Ectodermal cell (in vitro differentiated cells): Measurements from ENCODE around the gene VEPH1.

Experiments used
- H3K27ac ChIP-seq: 2 replicates; pipeline ENCODE4 v1.7.0; 2013; ENCODE audit warnings: mild to moderate bottlenecking, low read depth, low read length; ENCODE audit not compliant: insufficient read depth, poor library complexity, severe bottlenecking
- H3K27me3 ChIP-seq: 2 replicates; pipeline ENCODE4 v1.7.0; 2013; ENCODE audit warnings: mild to moderate bottlenecking, low read length; ENCODE audit not compliant: insufficient read depth, control insufficient read depth, poor library complexity, severe bottlenecking
- H3K36me3 ChIP-seq: one replicate; pipeline ENCODE4 v1.7.0; 2013; ENCODE audit warnings: low read length; ENCODE audit not compliant: control insufficient read depth, insufficient read depth
- H3K4me1 ChIP-seq: one replicate; pipeline ENCODE4 v1.7.0; 2013; ENCODE audit warnings: low read length; ENCODE audit not compliant: control insufficient read depth, insufficient read depth
- H3K4me3 ChIP-seq: 2 replicates; pipeline ENCODE4 v1.7.0; 2013; ENCODE audit warnings: low read depth, low read length, control low read depth; ENCODE audit not compliant: insufficient read depth
- H3K9me3 ChIP-seq: 2 replicates; pipeline ENCODE4 v1.7.0; 2013; ENCODE audit warnings: mild to moderate bottlenecking, low read length, moderate library complexity; ENCODE audit not compliant: control insufficient read depth
- WGBS, 2 experiments: methylation state at CpG; one replicate each; pipeline ENCODE4 v1.1.7; 2013; ENCODE audit warnings: missing lambda C conversion rate in 2 of 2; 5-methylcytosine and 5-hydroxymethylcytosine counted together

Gene VEPH1

DNA sequence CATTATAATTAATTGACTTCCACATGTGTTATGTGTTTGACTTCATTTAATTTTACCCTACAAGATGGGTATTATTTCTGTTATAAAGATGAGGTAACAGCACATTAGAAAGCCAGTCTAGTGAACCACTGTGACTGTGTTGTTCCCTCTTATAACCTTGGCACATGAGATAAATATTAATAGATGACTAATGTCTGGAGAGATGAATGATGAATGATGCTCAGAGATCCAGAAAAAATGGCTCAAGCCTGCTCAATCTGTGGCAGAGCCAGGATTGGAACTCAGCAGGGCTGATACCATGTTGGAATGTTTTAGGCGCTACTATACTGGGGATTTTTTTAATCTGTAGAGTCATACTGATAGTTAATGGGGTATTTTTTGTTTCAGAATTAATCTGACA lies 185.3 kb downstream of the VEPH1 start:
- Histone ChIP-seq H3K36me3 (no peaks in the 10 kb centered on the region), H3K4me3 (no peak overlapping the region), H3K27ac (no peak overlapping the region), H3K27me3 (no peaks in the 10 kb centered on the region), H3K9me3 (no peaks in the 10 kb centered on the region), H3K4me1 (no peaks in the 10 kb centered on the region)
- WGBS, 2 experiments = 94 to 100% methylated on average over 1 of the region's 1 CpG

DNA sequence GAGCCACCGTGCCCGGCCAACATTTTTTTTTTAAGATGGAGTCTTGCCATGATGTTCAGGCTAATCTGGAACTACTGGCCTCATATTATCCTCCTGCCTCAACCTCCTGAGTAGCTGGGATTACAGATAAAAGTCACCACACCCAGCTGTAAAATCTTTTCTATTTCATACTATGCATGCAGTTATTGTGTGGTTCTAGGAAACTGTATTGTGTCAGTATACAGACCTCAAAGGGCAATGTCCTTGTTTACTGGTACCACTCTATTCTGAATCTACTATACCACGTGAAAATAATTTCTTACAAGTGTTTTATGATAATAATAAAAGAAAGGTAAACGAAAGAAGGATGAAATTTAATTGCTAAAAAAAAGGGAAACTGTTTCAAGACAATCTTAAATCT lies 190.0 kb downstream of the VEPH1 start:
- H3K4me3 ChIP-seq = no peak overlapping the region
- no peaks in the 10 kb centered on the region for H3K4me1 ChIP-seq
- no peaks in the 10 kb centered on the region for H3K27me3 ChIP-seq
- H3K36me3 ChIP-seq = no peaks in the 10 kb centered on the region
- no peak overlapping the region for H3K27ac ChIP-seq
- WGBS, 2 experiments = 96 to 97% methylated on average over 3 of the region's 4 CpGs
- H3K9me3 ChIP-seq = no peaks in the 10 kb centered on the region

DNA sequence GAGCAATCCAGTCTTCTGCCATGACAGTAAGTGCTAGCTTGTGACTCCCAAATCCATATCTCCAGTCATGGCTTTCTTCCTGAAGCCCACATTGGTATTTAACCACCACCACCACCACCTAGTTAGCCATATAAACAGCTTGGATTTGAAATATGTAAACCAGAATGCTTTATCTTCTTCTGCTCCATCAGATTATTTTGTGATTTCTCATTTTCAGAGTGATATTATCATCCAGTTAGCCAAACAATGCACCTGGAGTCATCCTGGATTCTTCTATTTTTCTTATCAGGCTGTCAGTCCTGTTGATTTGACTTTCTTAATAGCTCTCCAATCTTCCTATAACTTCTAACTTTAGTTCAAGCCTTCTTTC lies 190.9 kb downstream of the VEPH1 start:
- no peaks in the 10 kb centered on the region for H3K27me3 ChIP-seq
- H3K36me3 ChIP-seq = no peaks in the 10 kb centered on the region
- no peak overlapping the region for H3K4me3 ChIP-seq
- no peak overlapping the region for H3K27ac ChIP-seq
- H3K9me3 ChIP-seq = no peaks in the 10 kb centered on the region
- no peaks in the 10 kb centered on the region for H3K4me1 ChIP-seq

DNA sequence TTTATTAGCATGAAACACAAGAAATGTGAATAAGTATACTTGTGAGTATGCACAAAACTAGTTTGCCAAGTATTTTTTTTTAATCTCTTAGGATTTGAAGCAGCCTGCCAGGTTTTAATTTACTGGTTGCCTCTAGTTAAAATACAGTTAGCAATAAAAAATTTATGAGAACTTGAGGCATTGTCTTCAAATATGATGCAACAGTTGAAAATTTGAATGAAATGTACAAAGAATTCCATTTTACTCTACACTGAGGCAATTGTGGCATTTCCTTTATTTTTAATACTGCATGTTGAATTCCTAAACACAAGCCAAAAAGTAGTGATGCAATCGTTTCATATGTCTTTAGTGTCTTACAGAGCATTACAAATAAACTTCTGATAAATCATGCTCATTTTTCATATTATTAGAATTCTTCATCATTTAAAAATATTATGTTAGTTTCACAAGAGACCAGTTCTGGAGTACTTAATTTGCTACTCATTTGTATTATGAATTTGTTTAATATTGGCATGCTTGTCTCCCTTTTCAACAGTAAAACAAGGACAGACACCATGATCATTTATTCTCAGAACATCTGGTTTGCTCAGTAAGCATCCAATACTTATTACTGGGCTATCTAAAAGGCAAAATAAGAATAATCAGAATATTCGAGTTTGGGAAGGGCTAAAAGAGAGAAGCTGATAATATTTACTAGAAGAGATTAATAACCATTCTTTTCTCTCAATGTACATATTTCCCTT lies 191.4 kb downstream of the VEPH1 start:
- no peaks in the 10 kb centered on the region for H3K9me3 ChIP-seq
- no peak overlapping the region for H3K4me3 ChIP-seq
- H3K27ac ChIP-seq = no peak overlapping the region
- H3K36me3 ChIP-seq = no peaks in the 10 kb centered on the region
- WGBS, 2 experiments = 82% methylated on average over 1 of the region's 2 CpGs; no CpG with 5 or more reads in 1 of the 2 experiments
- H3K27me3 ChIP-seq = no peaks in the 10 kb centered on the region
- no peaks in the 10 kb centered on the region for H3K4me1 ChIP-seq

DNA sequence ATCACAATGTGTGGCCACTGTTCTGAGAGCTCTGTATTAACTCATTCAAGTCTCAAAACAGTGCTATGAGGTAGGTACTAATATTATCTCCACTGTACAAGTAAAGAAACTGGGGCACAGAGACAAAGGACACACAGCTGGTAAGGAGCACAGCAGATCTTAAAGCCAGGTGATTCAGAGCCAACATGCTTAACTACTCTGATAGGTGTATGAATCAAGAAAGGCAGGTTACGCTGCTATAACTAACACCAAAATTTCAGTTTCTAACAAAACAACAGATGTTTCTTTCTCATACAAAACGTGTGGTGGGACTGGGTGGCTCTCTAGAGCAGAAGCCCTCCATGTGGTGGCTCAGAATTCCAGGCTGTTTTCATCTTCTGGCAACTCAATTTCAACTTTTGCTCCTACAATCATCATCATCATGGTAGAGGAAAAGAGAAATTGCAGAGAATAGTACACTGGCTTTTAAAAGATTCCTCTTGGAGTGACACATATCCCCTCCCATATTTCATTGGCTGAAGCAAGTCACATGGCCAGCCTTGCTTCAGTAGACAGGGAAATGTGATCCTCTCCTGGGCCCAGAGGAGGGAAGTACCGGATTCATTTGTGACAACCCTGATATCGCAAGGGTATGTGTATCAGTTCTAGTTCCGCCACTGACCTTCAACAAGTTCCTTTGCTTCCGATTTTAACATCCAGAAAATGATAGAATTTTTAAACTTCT lies 192.7 kb downstream of the VEPH1 start:
- WGBS, 2 experiments = 70 to 80% methylated on average over 4 to 5 of the region's 6 CpGs
- Histone ChIP-seq H3K27me3 (no peaks in the 10 kb centered on the region), H3K4me3 (no peak overlapping the region), H3K9me3 (no peaks in the 10 kb centered on the region), H3K27ac (no peak overlapping the region), H3K4me1 (no peaks in the 10 kb centered on the region), H3K36me3 (no peaks in the 10 kb centered on the region)

DNA sequence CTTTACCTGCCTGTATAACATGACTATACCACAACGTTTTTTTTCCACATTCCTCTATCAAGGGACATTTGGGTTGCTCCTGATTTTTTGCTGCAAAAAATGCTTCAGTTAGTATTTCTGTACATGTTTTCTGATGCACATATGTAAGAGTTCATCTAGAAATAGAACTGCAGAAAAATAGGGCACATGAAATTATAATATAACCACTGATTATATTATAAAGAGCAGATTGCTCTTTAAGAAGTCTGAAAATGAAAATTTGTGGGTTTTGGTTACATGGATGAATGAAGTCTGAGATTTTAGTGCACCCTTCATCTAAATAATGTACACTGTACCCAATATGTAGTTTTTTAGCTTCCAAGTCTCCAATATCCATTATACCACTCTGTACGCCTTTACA lies 196.7 kb downstream of the VEPH1 start:
- no peak overlapping the region for H3K4me3 ChIP-seq
- 88 to 90% methylated on average over 2 of the region's 2 CpGs for WGBS, 2 experiments
- no peaks in the 10 kb centered on the region for H3K36me3 ChIP-seq
- peaks cover 3% of the 10 kb centered on the region for H3K4me1 ChIP-seq
- no peaks in the 10 kb centered on the region for H3K27me3 ChIP-seq
- no peak overlapping the region for H3K27ac ChIP-seq
- no peaks in the 10 kb centered on the region for H3K9me3 ChIP-seq

DNA sequence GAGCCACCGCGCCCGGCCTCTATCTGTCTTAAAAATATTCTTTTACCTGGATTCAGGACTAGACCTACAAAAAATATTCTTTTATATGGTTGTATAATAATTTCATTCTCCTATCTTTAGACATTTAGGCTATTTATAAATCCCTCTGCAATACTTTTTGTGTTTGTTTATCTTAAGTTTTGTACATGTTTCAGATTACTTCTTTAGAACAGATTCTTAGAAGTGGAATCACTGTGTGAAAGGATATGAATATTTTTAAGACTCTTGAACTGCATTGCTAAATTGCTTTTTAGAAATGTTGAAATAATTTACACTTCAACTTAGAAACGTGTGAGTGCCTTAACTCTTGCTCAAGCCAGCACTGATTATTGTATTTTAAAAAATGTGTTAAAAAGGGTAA lies 197.8 kb downstream of the VEPH1 start:
- WGBS, 2 experiments = 83 to 85% methylated on average over 1 to 4 of the region's 4 CpGs
- Histone ChIP-seq H3K27ac (no peak overlapping the region), H3K4me3 (no peak overlapping the region), H3K9me3 (no peaks in the 10 kb centered on the region), H3K4me1 (peaks cover 3% of the 10 kb centered on the region), H3K27me3 (no peaks in the 10 kb centered on the region), H3K36me3 (no peaks in the 10 kb centered on the region)

DNA sequence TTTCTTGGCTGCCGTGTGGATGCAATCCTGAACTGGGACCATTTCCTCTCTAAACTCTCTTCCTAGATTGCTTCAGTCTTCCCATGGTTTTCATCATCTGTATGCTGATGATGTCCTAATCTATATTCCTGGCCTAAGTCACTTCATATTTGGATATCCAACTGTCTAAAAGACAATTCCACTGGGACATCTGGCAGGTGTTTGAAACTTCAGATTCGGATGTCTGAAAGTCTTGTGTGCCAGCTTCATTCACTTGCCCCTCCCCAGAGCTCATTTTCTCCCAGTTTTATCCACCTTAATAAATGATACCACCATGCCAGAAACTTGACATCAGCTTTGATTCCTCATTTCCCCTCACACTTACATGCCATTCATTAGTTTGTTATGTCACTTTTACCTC lies 201.5 kb downstream of the VEPH1 start:
- 91 to 96% methylated on average over 2 of the region's 2 CpGs for WGBS, 2 experiments
- Histone ChIP-seq H3K27me3 (no peaks in the 10 kb centered on the region), H3K4me1 (peaks cover 3% of the 10 kb centered on the region), H3K36me3 (no peaks in the 10 kb centered on the region), H3K27ac (no peak overlapping the region), H3K9me3 (no peaks in the 10 kb centered on the region), H3K4me3 (no peak overlapping the region)

DNA sequence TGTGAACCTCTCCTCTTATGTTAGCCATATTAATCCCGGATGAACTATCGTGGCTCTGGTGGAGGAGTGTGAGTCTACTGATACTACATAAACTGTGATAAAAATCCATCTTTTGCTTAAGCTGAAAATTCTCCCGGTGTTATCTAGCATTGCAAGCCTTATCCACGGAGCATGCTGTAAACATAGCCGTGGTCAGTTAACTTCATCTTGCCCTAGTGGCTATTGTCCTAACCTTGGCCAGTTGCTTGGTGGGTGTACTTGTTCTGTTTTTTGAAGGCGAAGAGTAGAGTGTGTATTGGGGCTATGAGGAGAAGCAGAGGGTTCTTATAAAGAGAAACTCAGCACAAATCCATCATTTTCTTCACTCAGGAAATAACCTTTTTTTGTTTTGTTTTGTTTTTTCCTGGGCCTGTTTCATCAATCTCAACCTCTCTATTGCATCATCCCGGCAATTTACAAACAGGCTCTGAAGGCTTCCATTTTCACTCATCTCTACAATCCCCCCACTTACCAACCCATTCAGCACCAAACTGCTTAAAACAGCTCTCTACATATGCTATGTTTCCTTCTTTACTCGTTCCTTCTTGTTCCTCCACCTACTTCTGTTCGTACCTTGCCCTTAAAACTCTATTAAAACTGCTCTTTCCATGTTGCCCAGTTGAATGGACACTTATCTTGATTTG lies 202.1 kb downstream of the VEPH1 start:
- H3K9me3 ChIP-seq = no peaks in the 10 kb centered on the region
- H3K4me3 ChIP-seq = no peak overlapping the region
- no peak overlapping the region for H3K27ac ChIP-seq
- H3K36me3 ChIP-seq = no peaks in the 10 kb centered on the region
- WGBS, 2 experiments = 93 to 94% methylated on average over 9 of the region's 9 CpGs
- no peaks in the 10 kb centered on the region for H3K27me3 ChIP-seq
- peaks cover 3% of the 10 kb centered on the region for H3K4me1 ChIP-seq

DNA sequence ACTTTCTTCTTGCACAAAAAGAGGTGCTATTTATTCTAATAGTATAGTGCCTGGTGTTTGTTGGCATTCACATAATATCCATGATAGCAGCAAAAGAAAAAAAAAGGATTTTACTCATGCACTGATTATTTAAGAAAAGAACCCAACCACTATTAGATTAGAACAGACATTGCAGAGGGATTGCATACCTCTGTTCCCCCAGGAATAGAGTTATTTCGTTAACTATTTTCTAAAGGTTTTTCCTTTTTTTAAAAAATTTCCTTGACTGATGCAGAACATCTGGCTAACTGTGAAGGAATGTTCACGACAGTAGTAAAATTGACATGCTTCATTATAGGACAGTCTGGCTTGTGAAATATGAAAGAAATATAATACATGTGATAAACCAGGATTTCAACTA lies 203.1 kb downstream of the VEPH1 start:
- no peaks in the 10 kb centered on the region for H3K9me3 ChIP-seq
- no peak overlapping the region for H3K4me3 ChIP-seq
- H3K27me3 ChIP-seq = no peaks in the 10 kb centered on the region
- H3K4me1 ChIP-seq = peaks cover 3% of the 10 kb centered on the region
- 96 to 100% methylated on average over 2 of the region's 2 CpGs for WGBS, 2 experiments
- H3K27ac ChIP-seq = no peak overlapping the region
- H3K36me3 ChIP-seq = no peaks in the 10 kb centered on the region
